HG03378 (cell line): ENCODE results near the gene SNRPA1.

ENCODE experiments used
- ATAC-seq: cut with Tn5 transposase; IDR thresholded peaks from one replicate; pipeline ENCODE4 v1.9.1; 2021; ENCODE audit warnings: mild to moderate bottlenecking, moderate library complexity; ENCODE audit not compliant: unreplicated experiment

Gene SNRPA1

DNA sequence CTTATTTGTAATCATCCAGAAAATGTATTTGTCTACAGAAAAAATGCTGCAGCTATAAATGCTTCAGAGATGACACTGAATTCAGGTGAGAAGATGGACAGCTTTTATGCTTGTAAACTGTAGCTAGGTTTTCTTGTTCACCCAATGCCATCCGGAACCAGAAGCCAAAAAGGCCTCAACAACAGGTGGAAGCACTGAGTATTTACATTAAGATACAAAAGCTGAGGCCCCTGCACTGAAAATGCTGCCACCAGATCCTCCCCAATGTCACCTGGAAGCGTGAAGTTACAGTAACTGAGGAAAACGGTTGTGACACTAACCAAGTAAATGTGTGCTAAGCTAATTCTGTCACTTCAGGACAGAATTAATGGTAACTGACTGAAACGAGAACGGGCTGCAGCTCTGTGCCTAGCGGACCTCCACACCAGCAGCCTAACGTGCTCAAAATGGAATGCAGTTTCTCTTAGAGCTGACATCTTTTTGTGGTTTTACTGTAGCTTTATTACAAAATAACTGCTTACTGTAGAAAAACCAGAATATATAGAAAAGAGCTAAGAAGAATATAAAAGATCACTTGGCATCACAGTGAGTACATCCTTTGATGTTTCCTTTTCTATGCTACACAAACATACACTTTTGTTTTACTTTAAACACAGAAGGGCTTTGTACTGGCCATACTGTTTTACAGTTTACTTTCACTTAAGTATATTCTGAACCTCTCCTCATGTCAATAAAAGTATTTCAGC lies 50.8 kb downstream of the SNRPA1 start:
- no peak for ATAC-seq

- ATAC-seq = no peak
Observed at GRCh38 chr15:101243420-101243819, 51.6 kb downstream of the SNRPA1 start.

DNA sequence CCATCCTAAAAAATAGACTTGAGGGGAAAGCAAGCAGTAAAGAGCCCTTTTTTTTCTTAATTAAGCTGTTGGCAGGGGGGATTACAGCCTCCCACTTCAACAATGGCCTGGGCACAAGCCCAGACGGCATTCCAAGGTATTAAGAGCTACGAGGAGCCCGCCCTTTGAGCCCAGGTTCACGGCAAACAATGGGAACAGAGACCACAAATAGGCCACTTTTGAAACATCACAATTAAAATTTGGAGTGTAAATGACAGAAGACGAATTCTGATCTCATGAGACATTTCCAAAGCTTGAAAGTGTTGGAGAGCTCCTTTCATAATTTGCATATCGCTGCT lies 52.1 kb downstream of the SNRPA1 start:
- ATAC-seq = no peak

- peak; percentile 74 for ATAC-seq
Observed at GRCh38 chr15:101242160-101242998, 52.7 kb downstream of the SNRPA1 start.

GRCh38 chr15:101240358-101240757 lies 54.7 kb downstream of the SNRPA1 start:
- no peak for ATAC-seq

DNA sequence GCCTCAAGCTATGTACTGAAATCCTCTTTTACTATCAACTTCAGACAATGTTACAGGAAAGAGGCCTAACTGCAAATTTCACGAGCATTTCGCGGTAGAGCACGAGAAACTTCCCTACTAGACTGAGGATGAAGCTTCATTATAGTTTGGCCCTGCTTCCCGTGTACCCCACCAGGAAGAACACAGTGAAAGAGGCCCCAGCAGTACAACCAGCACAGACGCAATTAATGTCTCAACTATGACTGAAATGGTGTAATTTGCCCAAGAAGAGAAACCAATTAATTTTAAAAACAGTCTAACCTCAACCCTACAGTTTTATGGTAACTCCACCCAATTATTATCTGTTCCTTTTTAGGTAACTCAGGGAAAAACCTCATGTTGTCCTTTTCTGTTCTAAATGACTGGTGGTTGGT lies 55.3 kb downstream of the SNRPA1 start:
- ATAC-seq = no peak

GRCh38 chr15:101237251-101237650 lies 57.8 kb downstream of the SNRPA1 start:
- no peak for ATAC-seq

- ATAC-seq = no peak
Observed at GRCh38 chr15:101233651-101234280, 61.3 kb downstream of the SNRPA1 start.

DNA sequence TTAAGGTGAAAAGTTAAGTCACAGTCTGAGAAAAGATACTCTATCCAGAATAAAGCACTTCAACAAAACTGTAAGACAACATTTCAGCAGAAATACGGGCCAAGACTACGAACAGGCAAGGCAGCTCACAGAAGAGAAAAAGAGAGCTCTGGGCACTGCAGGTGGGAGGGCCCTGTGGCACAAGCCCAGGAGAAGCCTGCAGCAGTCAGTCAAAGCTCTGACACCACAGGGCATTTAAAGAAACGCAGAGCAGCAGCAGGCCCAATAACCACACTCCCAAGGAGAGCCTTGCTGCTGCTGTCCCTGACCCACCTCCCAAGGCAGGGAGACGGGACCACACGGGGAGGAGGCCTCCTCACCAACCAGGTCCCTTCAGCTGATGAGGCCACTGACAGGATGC lies 62.4 kb downstream of the SNRPA1 start:
- ATAC-seq = no peak
